NB4 (cell line): ENCODE data around the gene ENG.

Experiments used
- POLR2A ChIP-seq: IDR thresholded peaks from 2 replicates; pipeline ENCODE4 v1.6.1; 2011; ENCODE audit warnings: mild to moderate bottlenecking; ENCODE audit not compliant: insufficient read length; ENCODE audit errors: extremely low read depth
- TF ChIP-seq, protein P1 (sequence below): IDR thresholded peaks from one replicate; pipeline ENCODE4 v1.5.1; 2012; ENCODE audit warnings: low read depth, low read length

DNA sequence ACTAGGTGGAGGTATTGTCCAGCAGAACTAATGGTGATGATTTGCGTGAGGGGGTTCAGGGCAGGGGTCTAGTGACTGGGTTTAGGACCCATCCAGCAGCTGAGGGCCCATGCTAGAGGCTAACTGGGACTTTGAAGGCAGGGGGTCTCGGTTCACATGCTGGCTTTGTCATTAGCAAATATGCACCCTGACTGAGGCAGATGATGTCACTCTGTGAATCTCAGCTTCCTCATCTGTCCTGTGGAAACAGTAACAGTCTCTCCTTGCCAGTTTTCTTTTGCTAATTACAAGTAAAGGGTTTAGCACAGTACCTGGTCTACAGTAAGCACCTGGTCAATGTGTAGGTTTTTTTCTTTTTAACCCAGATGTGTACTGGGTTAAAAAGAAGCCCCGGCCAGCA is 81.2 kb downstream of the ENG start:
- TF ChIP-seq, protein P1, sequence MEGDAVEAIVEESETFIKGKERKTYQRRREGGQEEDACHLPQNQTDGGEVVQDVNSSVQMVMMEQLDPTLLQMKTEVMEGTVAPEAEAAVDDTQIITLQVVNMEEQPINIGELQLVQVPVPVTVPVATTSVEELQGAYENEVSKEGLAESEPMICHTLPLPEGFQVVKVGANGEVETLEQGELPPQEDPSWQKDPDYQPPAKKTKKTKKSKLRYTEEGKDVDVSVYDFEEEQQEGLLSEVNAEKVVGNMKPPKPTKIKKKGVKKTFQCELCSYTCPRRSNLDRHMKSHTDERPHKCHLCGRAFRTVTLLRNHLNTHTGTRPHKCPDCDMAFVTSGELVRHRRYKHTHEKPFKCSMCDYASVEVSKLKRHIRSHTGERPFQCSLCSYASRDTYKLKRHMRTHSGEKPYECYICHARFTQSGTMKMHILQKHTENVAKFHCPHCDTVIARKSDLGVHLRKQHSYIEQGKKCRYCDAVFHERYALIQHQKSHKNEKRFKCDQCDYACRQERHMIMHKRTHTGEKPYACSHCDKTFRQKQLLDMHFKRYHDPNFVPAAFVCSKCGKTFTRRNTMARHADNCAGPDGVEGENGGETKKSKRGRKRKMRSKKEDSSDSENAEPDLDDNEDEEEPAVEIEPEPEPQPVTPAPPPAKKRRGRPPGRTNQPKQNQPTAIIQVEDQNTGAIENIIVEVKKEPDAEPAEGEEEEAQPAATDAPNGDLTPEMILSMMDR: no peak
- no peak for TF ChIP-seq POLR2A
